ENCODE data around the gene AIP.
"Not testable (repeated sequence)": the region's sequence is repeated elsewhere in the genome, so short reads cannot be mapped to it uniquely, and the experiment has no call there.

AIP gene

GRCh38 chr11:67507864-67508485 lies 25.1 kb downstream of the AIP start, which contains the start of gene CDK2AP2:
CDK2AP2 (minus strand) TSS chr11:67508162; CDS start chr11:67508082, 80 bp downstream.
- peak; percentile 100 for DNase-seq

DNA sequence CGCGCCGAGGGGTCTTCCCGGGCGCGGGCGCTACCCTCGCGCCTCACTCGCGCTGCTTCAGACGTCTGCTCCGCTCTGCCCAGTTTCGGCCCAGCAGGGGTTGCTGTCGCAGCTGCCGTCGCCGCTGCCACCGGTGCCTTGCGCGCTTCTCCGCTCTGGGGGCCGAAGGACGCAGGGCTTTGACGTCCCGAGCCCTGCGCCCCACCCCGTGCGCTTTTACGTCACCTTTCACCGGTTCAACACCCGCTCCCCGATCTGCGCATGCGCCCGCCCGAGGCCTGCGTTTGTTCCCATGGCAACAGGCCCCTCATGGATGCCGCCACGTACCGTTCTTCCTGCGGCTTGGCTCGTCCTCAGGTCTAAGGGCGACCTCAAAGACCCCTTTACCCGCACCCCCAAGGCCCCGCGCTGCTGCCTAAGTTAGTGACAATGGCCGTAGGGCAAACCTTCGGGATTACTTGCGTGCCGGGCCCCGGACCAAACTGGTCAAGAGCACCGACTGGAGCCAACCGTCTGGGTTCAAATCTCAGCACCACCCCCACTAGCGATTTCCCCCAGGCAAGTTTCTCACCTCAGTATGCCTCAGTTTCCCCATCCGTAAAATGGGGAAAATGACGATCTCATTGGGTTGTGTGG lies 25.8 kb downstream of the AIP start:
- peak; percentile 98 for DNase-seq

GRCh38 chr11:67510023-67510345 lies 27.2 kb downstream of the AIP start:
- no peak for DNase-seq

DNA sequence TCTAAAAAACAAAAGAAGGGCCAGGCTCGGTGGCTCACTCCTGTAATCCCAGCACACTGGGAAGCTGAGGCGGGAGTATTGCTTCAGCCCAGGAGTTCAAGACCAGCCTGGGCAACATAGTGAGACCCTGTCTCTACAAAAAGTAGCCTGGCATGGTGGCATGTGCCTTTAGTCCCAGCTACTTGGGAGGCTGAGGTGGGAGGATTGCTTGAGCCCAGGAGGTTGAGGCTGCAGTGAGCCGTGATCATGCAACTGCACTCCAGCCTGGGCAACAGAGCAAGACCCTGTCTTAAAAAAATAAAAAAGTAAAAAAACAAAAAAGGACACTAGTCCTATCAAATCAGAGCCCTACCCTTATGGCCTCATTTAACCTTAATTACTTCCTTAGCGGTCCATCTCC lies 28.7 kb downstream of the AIP start:
- not testable (repeated sequence) for DNase-seq

DNA sequence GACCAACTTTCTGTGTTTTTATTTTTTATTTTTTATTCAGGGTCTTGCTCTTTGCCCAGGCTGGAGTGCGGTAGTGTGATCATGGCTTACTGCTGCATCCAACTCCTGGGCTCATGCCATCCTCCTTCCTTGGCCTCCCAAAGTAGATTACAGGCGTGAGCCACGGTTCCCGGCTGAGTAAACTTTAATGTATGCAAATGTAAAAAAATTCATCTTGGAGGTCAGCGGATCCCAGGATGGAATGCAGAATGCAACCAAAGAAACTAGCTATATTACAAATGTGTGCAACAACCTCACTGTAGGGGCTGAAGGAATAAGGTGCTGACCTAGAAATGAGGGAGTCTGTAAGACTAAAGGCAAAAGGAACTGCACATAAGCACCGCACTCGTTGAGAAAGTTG lies 31.3 kb downstream of the AIP start:
- DNase-seq: no peak

- DNase-seq: no peak
Measured at GRCh38 chr11:67516806-67517205, 34.0 kb downstream of the AIP start.

DNA sequence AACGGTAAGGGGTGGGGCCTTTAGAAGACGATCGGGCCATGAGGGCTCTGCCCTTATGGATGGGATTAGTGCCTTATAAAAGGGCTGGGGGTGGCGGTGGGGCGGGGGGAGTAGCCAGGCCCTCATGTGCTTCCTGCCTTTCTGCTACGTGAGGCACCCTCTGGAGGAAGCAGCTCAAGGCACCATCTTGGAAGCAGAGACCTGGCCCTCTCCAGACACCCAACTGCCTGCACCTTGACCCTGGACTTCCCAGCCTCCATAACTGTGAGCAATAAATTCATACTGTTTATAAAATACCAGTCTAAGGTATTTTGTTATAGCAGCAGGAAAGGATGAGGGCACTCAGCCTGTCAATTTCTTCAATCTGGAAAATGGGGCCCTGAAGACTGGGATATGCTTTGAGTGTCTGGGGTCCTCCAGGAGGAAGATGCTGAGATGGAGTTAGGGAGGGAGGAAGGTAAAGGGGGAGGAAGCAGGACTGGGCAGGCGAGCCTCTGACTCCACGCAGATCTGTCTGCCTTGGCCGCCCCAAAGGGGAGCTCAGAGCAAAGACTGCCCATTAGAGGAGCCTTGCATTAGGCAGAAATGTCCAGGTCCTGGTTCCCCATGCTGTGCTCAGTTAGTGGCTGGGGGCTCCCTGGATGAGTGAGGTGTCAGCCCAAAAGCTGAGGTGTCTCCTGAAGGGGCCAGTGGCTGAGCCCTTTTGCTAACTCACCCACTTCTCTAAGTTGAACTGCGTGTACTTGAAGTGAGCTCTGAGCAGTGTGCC lies 35.1 kb downstream of the AIP start:
- no peak for DNase-seq

- no peak for DNase-seq
Measured at GRCh38 chr11:67519726-67520125, 36.9 kb downstream of the AIP start.

GRCh38 chr11:67520856-67521824 lies 38.3 kb downstream of the AIP start:
- no peak for DNase-seq

- DNase-seq: no peak
Measured at GRCh38 chr11:67521924-67522323, 39.1 kb downstream of the AIP start.

GRCh38 chr11:67522338-67522737 lies 39.5 kb downstream of the AIP start:
- DNase-seq: no peak

- no peak for DNase-seq
Measured at GRCh38 chr11:67522844-67523555, 40.2 kb downstream of the AIP start, which contains the start of gene CABP2. CABP2 (minus strand) TSS chr11:67523446; CDS start chr11:67523326, 120 bp downstream.

DNA sequence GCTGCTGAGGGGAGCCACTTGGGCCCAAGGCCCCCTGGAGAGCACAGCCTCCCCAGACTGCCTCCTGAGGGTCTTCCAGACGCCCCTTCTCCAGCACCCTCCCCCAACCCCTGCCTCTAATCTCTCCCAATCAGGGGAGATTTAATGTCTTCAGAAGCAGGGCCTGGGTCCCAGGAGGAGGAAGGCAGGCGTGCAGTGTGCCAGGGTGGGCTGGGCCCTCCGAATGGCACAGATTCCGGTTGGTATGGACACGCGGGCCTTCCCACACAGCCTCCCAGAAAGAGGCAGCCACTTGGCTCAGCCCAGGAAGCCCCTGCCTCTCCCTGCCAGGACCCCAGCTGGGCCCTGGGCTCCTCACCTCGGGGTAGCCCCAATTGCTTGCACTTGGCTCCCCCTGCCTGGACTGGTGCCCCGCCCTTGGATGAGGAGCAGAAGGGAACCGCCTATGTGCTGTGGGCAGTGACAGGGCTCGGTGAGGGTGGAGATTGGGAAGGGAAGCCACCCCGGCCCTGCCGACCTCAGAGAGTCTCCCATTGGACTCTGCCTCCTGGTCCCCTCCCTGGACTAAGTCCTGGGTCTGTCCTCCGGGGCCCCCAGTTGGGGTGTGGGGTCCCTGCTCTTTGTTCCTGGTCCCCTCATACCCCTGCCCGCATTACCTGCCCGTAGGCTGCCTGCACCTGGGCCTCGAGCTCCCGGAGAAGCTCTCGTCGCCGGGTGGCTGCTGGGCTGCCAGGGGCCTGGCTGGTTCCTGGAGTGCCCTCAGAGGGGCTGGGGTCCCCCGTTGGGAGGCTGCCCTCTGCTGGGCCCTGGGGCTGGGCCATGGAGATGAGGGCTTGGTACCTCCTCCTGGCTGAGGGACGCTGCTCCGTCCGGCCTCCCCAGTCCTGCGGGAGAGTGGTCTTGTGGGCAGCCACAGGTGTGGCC lies 41.0 kb downstream of the AIP start:
- DNase-seq: no peak

DNA sequence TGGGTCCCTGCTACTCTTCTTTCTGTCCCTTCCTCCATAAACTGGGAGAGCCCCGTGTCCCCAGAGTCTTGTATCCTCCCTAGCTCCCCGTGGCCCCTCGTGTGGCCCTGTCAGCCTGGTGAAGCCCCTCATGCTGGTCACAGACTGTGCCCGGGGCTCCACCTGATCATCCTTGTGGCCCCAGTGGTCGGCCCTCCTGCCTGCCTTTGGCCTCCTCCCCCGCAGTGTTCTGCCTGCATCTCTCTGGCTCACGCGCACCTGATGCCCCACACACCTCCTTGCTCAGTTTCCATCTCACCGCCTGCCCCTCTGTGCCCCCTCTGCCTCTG lies 41.6 kb downstream of the AIP start:
- DNase-seq: no peak

DNA sequence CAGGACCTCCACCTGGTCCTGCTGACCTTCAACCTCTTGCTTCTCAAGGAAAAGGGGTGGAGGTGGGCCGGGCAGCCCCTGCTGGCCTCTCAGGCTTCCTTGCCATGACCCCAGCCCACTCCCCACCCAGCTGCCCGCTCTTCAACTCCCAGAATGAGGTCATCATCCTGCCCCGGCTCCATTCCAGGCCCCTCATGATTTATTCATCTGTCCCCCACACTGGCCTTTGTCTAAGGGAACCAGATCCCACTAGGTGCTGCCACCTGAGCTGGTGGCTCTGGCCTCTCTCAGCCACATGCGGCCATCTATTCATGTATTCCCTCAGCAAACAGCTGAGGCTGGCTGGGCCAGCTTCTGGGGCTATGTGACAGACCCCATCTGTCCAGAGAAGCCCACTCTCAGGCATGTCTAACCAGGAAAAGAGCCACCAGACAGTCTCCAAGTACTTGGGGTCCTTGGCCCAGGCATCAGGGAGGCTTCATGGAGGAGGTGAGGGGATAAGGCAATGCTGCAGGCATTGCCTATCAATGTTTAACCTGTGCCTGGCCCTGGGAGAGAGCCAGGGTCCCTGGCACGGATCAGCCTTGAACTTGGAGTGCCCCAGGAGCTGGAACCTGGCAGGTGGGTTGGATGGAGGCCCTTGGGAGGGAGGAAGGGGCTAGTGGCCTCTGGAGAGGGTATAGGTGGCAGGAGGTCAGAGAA lies 42.6 kb downstream of the AIP start:
- DNase-seq: no peak

- no peak for DNase-seq
Measured at GRCh38 chr11:67528376-67528775, 45.5 kb downstream of the AIP start.

DNA sequence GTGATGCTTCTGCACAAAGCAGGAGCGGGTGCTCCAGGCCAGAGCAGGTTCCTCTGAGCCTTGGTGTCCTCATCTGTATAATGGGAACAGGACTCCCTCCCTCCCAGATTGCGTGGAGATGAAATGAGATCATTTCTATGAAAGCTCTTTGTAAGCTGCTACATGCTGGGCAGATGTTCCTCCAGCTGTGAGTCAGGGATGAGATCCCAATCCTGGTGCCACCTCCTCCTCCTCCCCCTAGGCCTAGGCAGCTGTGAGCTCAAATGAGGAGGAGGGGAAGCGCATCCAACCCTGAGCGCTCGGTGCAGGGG lies 47.4 kb downstream of the AIP start:
- DNase-seq: no peak

GRCh38 chr11:67532889-67533288 lies 50.1 kb downstream of the AIP start:
- DNase-seq: no peak

GRCh38 chr11:67534070-67534679 lies 51.3 kb downstream of the AIP start:
- no peak for DNase-seq

DNA sequence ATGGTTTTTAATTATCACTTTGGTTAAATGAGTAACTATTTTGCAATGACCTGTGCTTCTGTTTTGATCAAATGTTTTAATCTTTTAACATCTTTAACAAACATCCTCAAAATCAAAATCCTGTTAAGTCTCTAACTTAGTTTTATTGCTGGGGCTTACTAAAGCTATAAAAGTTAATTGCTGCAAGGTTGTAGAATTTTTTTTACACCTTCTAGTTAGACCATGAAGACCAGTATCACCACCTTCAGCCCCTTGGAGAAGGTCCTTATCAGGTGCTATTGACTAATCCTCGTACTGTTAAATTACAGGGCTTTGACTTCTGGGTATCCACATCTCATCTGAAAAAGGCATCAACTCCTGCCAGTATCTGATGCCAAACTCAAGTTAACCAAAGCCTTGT lies 52.7 kb downstream of the AIP start:
- DNase-seq: no peak
